BLaER1 treated with 17β-estradiol and CSF1 and Interleukin-3, amounts not matched to agents 10 nM and 100 nM (cell line): ENCODE measurements around the gene NOL12.
"Not testable (repeated sequence)": the region's sequence is repeated elsewhere in the genome, so short reads cannot be mapped to it uniquely, and the experiment has no call there.

Experiments
- H3K27ac ChIP-seq, 11 experiments: shearing (Covaris generic); formaldehyde crosslinking; 2 replicates each; pipeline ENCODE4 v1.8.1; 2022
- H3K27me3 ChIP-seq, 11 experiments: shearing (Covaris generic); formaldehyde crosslinking; 2 replicates each; pipeline ENCODE4 v1.8.1; 2022
- H3K36me3 ChIP-seq, 11 experiments: shearing (Covaris generic); formaldehyde crosslinking; 2 replicates each; pipeline ENCODE4 v1.8.1; 2022
- H3K4me1 ChIP-seq, 10 experiments: shearing (Covaris generic); formaldehyde crosslinking; 2 replicates each; pipeline ENCODE4 v1.8.1; 2022
- H3K4me2 ChIP-seq, 11 experiments: shearing (Covaris generic); formaldehyde crosslinking; 2 replicates each; pipeline ENCODE4 v1.8.1; 2022
- H3K4me3 ChIP-seq, 10 experiments: shearing (Covaris generic); formaldehyde crosslinking; 2 replicates each; pipeline ENCODE4 v1.8.1; 2022
- H3K9ac ChIP-seq, 11 experiments: shearing (Covaris generic); formaldehyde crosslinking; 2 replicates each; pipeline ENCODE4 v1.8.1; 2022
- H3K9me3 ChIP-seq, 11 experiments: shearing (Covaris generic); formaldehyde crosslinking; replicated peaks in 1 of 11; 2 replicates each; pipeline ENCODE4 v1.8.1; 2022
- H4K20me1 ChIP-seq, 11 experiments: shearing (Covaris generic); formaldehyde crosslinking; 2 replicates each; pipeline ENCODE4 v1.8.1; 2022
- Cebpa-rat ChIP-seq, 11 experiments: shearing (Covaris generic); IDR thresholded peaks; 2 replicates each; pipeline ENCODE4 v1.8.1; 2022

The NOL12 gene

GRCh38 chr22:37680191-37680851, 5.8 kb upstream of the NOL12 start:
- H3K4me2 ChIP-seq: peak overlapping the region in 7 of 11 experiments; percentile 6 to 93 (median 44); a peak in 8 of 22 replicates
- H3K4me1 ChIP-seq: peaks cover 27 to 59% (median 44%) of the 10 kb centered on the region in 10 experiments
- no peak overlapping the region for H3K9ac ChIP-seq
- H3K27me3 ChIP-seq: no peaks in the 10 kb centered on the region
- no peaks in the 10 kb centered on the region for H3K9me3 ChIP-seq
- peaks cover 0 to 31% (median 6%) of the 10 kb centered on the region in 11 experiments; a peak in 12 of 22 replicates for H3K36me3 ChIP-seq
- TF ChIP-seq Cebpa-rat (IDR thresholded peaks at IDR 0.05): no peak
- no peak overlapping the region for H3K4me3 ChIP-seq
- peak overlapping the region in 3 of 11 experiments; percentile 21 to 40 (median 30); a peak in 1 of 22 replicates for H3K27ac ChIP-seq
- peaks cover 0 to 53% (median 0%) of the 10 kb centered on the region in 11 experiments; a peak in 8 of 22 replicates for H4K20me1 ChIP-seq

GRCh38 chr22:37681001-37681424, 5.1 kb upstream of the NOL12 start:
- H3K4me1 ChIP-seq: peaks cover 27 to 57% (median 46%) of the 10 kb centered on the region in 10 experiments
- H3K4me2 ChIP-seq: peak overlapping the region in 10 of 11 experiments; percentile 6 to 60 (median 32); a peak in 16 of 22 replicates
- no peaks in the 10 kb centered on the region for H3K27me3 ChIP-seq
- no peak for TF ChIP-seq Cebpa-rat (IDR thresholded peaks at IDR 0.05)
- peaks cover 0 to 31% (median 6%) of the 10 kb centered on the region in 11 experiments; a peak in 12 of 22 replicates for H3K36me3 ChIP-seq
- no peaks in the 10 kb centered on the region for H3K9me3 ChIP-seq
- H3K9ac ChIP-seq: no peak overlapping the region; a peak in 1 of 22 replicates
- H3K4me3 ChIP-seq: no peak overlapping the region
- H4K20me1 ChIP-seq: peaks cover 0 to 53% (median 0%) of the 10 kb centered on the region in 11 experiments; a peak in 8 of 22 replicates
- H3K27ac ChIP-seq: peak overlapping the region in 4 of 11 experiments; percentile 14 to 54 (median 38); a peak in 4 of 22 replicates

DNA sequence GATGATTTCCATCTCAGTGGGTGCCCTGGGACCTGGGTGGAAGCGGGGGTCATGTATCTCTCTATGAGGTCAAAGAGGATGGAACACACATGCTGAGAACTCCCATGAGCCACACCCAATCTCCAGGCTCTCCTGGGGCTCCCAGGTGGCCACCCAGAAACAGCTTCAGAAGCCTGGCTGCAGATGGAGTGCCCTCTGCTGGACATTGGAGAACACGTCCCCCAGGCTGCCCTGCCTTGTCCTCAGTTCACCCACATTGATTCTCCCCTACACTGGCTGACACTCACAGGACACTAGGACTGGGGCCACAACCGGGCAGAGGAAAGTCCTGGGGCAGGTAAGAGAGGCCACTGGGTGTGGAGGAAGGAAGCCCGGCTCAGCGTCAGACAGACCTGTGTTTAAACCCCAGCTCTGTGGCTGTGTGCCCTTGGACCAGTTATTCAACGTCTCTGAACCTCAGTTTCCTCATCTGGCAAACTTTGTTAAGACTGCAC, 4.5 kb upstream of the NOL12 start:
- Histone ChIP-seq H3K4me1 (peaks cover 27 to 54% (median 42%) of the 10 kb centered on the region in 10 experiments), H3K27ac (peak overlapping the region in 5 of 11 experiments; percentile 19 to 59 (median 49); a peak in 6 of 22 replicates), H3K36me3 (peaks cover 0 to 31% (median 6%) of the 10 kb centered on the region in 11 experiments; a peak in 12 of 22 replicates), H3K4me2 (peak overlapping the region in 9 of 11 experiments; percentile 6 to 60 (median 32); a peak in 17 of 22 replicates), H4K20me1 (peaks cover 0 to 48% (median 0%) of the 10 kb centered on the region in 11 experiments; a peak in 8 of 22 replicates), H3K9ac (peak overlapping the region in 2 of 11 experiments; percentile 1 to 37; a peak in 1 of 22 replicates), H3K4me3 (no peak overlapping the region), H3K9me3 (no peaks in the 10 kb centered on the region), H3K27me3 (no peaks in the 10 kb centered on the region)
- no peak for TF ChIP-seq Cebpa-rat (IDR thresholded peaks at IDR 0.05)

DNA sequence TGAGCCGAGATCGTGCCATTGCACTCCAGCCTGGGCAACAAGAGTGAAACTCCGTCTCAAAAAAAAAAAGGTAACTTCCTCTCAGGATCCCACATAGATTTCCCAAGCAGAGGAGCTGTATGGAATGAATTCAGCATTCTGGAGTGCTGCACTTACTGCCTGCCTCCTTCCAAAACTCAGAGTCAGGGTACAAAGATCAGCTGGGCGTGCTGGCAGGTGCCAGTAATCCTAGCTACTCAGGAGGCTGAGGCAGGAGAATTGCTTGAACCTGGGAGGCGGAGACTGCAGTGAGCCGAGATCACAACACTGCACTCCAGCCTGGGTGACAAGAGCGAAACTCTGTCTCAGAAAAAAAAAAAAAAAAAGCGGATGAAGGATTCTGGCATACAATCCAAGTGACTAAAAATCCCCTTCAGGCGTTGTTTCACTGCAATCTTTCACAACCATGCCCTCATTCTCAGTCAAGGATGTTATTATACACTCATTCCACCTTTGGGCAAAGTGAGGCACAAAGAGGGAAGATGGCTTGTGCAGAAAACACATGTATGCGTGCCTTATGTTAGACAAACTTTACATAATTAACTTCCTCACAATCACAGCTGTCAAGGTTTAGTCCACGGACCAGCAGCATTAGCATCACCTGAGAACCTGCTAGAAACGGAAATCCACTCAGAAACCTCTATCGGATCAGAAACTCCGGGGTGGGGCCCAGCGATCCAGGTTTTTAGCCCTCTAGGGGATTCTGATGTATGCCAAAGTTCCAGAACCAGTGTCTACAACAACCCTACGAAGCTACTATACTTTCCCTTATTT, 1.1 kb upstream of the NOL12 start:
- Histone ChIP-seq H3K27me3 (no peaks in the 10 kb centered on the region), H3K36me3 (peaks cover 20 to 29% (median 23%) of the 10 kb centered on the region in 11 experiments), H3K9me3 (no peaks in the 10 kb centered on the region), H3K4me2 (no peak overlapping the region), H3K4me1 (peaks cover 19 to 44% (median 28%) of the 10 kb centered on the region in 10 experiments), H3K4me3 (no peak overlapping the region), H3K9ac (no peak overlapping the region), H3K27ac (no peak overlapping the region), H4K20me1 (peaks cover 0 to 27% (median 12%) of the 10 kb centered on the region in 11 experiments; a peak in 10 of 22 replicates)
- TF ChIP-seq Cebpa-rat (IDR thresholded peaks at IDR 0.05): no peak

DNA sequence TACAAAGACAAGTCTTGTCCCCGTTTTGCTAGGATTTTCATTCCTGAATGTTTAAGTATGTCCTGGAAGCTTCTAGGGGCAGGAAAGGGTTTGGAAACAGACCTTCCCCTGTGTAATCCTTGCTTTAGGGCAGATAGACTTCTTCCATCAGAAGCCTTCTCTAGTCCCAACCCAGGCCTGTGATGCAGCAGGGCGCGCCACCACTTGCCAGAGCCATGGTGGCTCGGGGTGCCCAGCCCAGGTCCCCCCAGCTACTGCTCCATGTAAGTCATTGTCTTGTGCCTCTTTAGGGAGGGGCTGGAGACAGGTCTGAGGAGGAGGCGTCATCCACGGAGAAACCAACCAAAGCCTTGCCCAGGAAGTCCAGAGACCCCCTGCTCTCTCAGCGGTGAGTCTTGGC, 4.3 kb downstream of the NOL12 start:
- Histone ChIP-seq H3K4me3 (no peak overlapping the region), H3K9me3 (no peaks in the 10 kb centered on the region), H3K27me3 (no peaks in the 10 kb centered on the region), H3K4me1 (peaks cover 8 to 30% (median 17%) of the 10 kb centered on the region in 10 experiments), H3K4me2 (no peak overlapping the region), H3K27ac (no peak overlapping the region), H3K9ac (no peak overlapping the region; a peak in 1 of 22 replicates), H3K36me3 (peaks cover 66 to 77% (median 72%) of the 10 kb centered on the region in 11 experiments), H4K20me1 (peaks cover 0 to 21% (median 4%) of the 10 kb centered on the region in 11 experiments; a peak in 8 of 22 replicates)
- no peak for TF ChIP-seq Cebpa-rat (IDR thresholded peaks at IDR 0.05)

- Histone ChIP-seq H3K36me3 (peaks cover 66 to 78% (median 73%) of the 10 kb centered on the region in 11 experiments), H3K9me3 (no peaks in the 10 kb centered on the region), H3K4me1 (peaks cover 14 to 31% (median 19%) of the 10 kb centered on the region in 10 experiments), H4K20me1 (peaks cover 0 to 21% (median 7%) of the 10 kb centered on the region in 11 experiments; a peak in 8 of 22 replicates), H3K4me2 (no peak overlapping the region), H3K27me3 (no peaks in the 10 kb centered on the region), H3K27ac (no peak overlapping the region), H3K4me3 (no peak overlapping the region), H3K9ac (0 out of 22 replicates have a peak overlapping the region, but pooled peaks of 1 of the 11 experiments have one; percentile 9)
- TF ChIP-seq Cebpa-rat (IDR thresholded peaks at IDR 0.05): no peak
Measured at GRCh38 chr22:37690901-37691504, 4.9 kb downstream of the NOL12 start.

DNA sequence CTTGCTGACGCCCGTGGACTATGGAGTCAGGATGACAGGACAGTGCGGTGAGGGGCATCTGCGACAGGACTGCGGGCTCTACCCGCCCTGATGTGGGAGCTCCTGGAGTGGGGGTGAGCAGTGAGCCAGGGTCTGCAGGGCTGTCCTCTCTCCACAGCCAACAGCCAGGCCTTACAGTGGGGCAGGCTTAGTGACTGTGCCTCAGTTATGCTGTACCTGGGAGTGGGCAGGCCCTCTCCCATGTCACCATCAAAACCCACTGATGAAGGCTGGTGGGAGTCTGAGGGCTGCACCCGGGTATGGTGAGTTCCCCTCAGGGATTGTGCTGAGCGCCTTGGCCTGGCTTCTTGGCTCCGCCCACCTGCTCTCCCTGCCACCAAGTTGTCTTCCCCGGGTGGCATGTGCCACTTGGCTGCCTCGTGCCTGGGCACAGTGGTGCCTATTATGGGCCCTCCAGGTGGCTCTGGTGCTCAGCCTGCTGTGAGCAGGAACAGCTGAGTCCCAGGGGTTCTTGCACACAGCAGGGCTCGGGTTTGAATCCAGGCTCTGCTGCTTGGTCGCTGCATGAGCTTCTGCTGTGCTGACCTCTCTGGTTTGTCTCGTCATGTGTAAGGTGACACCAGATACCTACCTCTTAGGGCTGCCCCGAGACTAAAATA, 6.6 kb downstream of the NOL12 start:
- Histone ChIP-seq H3K4me2 (no peak overlapping the region), H3K36me3 (peaks cover 66 to 77% (median 71%) of the 10 kb centered on the region in 11 experiments), H3K9me3 (no peaks in the 10 kb centered on the region), H3K4me1 (peaks cover 21 to 40% (median 27%) of the 10 kb centered on the region in 10 experiments), H3K27ac (no peak overlapping the region), H3K27me3 (no peaks in the 10 kb centered on the region), H3K9ac (no peak overlapping the region; a peak in 1 of 22 replicates), H3K4me3 (no peak overlapping the region), H4K20me1 (peaks cover 0 to 22% (median 7%) of the 10 kb centered on the region in 11 experiments; a peak in 8 of 22 replicates)
- no peak for TF ChIP-seq Cebpa-rat (IDR thresholded peaks at IDR 0.05)

DNA sequence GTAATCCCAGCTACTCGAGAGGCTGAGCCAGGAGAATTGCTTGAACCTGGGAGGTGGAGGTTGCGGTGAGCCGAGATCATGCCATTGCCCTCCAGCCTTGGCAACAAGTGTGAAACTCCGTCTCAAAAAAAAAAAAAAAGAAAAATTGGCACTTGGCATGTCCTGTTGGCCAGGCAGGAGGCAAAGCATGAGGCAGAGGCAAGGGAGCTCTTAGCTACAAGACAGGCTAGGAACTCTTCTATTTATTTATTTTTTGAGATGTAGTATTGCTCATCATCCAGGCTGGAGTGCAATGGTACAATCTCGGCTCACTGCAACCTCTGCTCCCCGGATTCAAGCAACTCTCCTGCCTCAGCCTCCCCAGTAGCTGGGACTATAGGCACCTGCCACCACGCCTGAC, 8.0 kb downstream of the NOL12 start:
- H3K4me2 ChIP-seq, H3K9ac ChIP-seq, H3K4me3 ChIP-seq, H3K9me3 ChIP-seq, H3K27ac ChIP-seq, H3K27me3 ChIP-seq: not testable (repeated sequence)
- Histone ChIP-seq H3K4me1 (peaks cover 20 to 44% (median 38%) of the 10 kb centered on the region in 10 experiments), H3K36me3 (peaks cover 54 to 64% (median 57%) of the 10 kb centered on the region in 11 experiments), H4K20me1 (peaks cover 0 to 11% (median 1%) of the 10 kb centered on the region in 11 experiments; a peak in 7 of 22 replicates)

- H3K9me3 ChIP-seq, H4K20me1 ChIP-seq, H3K27me3 ChIP-seq: not testable (repeated sequence)
- H3K9ac ChIP-seq: peak overlapping the region in 10 of 11 experiments; percentile 17 to 73 (median 47); a peak in 17 of 22 replicates
- H3K36me3 ChIP-seq: peaks cover 35 to 54% (median 45%) of the 10 kb centered on the region in 11 experiments
- peak overlapping the region in 7 of 11 experiments; percentile 14 to 47 (median 40); a peak in 9 of 22 replicates for H3K27ac ChIP-seq
- peak overlapping the region; percentile 78 to 91 (median 87) for H3K4me2 ChIP-seq
- peaks cover 33 to 54% (median 45%) of the 10 kb centered on the region in 10 experiments for H3K4me1 ChIP-seq
- H3K4me3 ChIP-seq: peak overlapping the region in 6 of 10 experiments; percentile 12 to 51 (median 30); a peak in 9 of 20 replicates
Measured at GRCh38 chr22:37696260-37696656, 10.1 kb downstream of the NOL12 start.
